VCaP (cell line): ENCODE measurements around the gene FAM53B.

Experiments
- H3K27ac ChIP-seq: fragments of 450-650 bp; 2 replicates; pipeline ENCODE4 v1.5.1; 2017
- CTCF ChIP-seq: fragments of 450-650 bp; conservative IDR thresholded peaks from 2 replicates; pipeline ENCODE4 v1.5.1; 2017; ENCODE audit warnings: mild to moderate bottlenecking, moderate library complexity

Gene FAM53B

GRCh38 chr10:124656541-124656940 is 87.6 kb downstream of the FAM53B start:
- H3K27ac ChIP-seq, result no peak overlapping the region
- TF ChIP-seq CTCF, result no peak

- H3K27ac ChIP-seq, result no peak overlapping the region
- TF ChIP-seq CTCF, result no peak
These were observed 88.1 kb downstream of the FAM53B start for GRCh38 chr10:124656113-124656490.

GRCh38 chr10:124655191-124656112 is 88.7 kb downstream of the FAM53B start:
- TF ChIP-seq CTCF, result no peak
- no peak overlapping the region for H3K27ac ChIP-seq

- H3K27ac ChIP-seq, result no peak overlapping the region
- no peak for TF ChIP-seq CTCF
These were observed 89.5 kb downstream of the FAM53B start for GRCh38 chr10:124654686-124655085.

- TF ChIP-seq CTCF, result no peak
- no peak overlapping the region for H3K27ac ChIP-seq
These were observed 90.1 kb downstream of the FAM53B start for GRCh38 chr10:124653811-124654651.

- H3K27ac ChIP-seq, result no peak overlapping the region
- no peak for TF ChIP-seq CTCF
These were observed 90.9 kb downstream of the FAM53B start for GRCh38 chr10:124653311-124653710.

- TF ChIP-seq CTCF, result no peak
- no peak overlapping the region for H3K27ac ChIP-seq
These were observed 91.5 kb downstream of the FAM53B start for GRCh38 chr10:124652701-124653100.
